HG02943 (cell line): ENCODE measurements around the gene PRELID3B.
A peak's percentile ranks its signal among the peaks of the same experiment; 100 is the strongest.
"Not testable (repeated sequence)": the region's sequence is repeated elsewhere in the genome, so short reads cannot be mapped to it uniquely, and the experiment has no call there.

ENCODE experiments used
- ATAC-seq: cut with Tn5 transposase; IDR thresholded peaks from one replicate; pipeline ENCODE4 v1.9.1; 2021; ENCODE audit warnings: mild to moderate bottlenecking, low read depth, moderate library complexity; ENCODE audit not compliant: unreplicated experiment

Gene PRELID3B

GRCh38 chr20:59011874-59012157 is 30.8 kb downstream of the PRELID3B start:
- not testable (repeated sequence) for ATAC-seq

DNA sequence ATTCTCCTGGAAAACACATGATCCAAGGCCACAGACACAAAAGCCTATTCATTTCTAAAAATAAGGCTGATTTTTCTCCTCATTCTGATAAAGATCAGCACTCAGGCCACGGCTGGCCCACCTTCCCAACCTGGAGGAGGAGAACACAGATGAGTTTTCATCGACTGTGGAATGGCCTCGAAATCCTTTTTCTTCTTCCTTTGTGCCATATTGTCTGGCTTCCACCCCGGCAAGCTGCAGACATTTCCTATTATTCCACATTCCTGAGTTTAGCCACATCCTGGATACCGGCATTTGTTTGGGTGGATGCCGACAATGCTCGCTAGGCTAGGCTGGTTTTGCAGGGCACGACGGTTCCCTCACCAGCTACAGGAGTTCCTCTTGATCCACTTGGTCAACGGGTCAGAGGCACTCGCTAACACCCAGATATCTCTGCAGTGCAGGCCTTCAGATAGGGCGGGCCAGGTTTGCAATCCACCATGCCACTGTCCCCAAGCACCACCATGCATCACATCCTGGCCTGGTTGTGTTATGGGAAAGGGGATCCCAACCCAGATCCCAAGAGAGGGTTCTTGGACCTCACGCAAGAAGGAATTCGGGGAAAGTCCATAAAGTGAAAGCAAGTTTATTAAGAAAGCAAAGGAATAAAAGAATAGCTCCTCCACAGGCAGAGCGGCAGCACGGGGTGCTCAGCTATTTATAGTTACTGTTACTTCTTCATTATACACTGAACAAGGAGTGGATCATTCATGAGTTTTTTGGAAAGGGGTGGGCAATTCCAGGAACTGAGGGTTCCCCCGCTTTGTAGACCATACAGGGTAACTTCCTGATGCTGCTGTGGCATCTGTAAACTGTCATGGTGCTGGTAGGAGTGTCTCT is 31.4 kb downstream of the PRELID3B start:
- ATAC-seq, result no peak

GRCh38 chr20:59010321-59010994 is 32.1 kb downstream of the PRELID3B start:
- no peak for ATAC-seq

- ATAC-seq, result no peak
Measured at GRCh38 chr20:59008715-59009336, 33.8 kb downstream of the PRELID3B start.

GRCh38 chr20:59007665-59008511 is 34.7 kb downstream of the PRELID3B start:
- peak; percentile 30 for ATAC-seq

- no peak for ATAC-seq
Measured at GRCh38 chr20:59006864-59007664, 35.5 kb downstream of the PRELID3B start, which contains the start of gene CTSZ. Gene CTSZ, minus strand, starts transcription at chr20:59007254. Its CDS starts 126 bp downstream, at chr20:59007128.

GRCh38 chr20:59006167-59006863 is 36.3 kb downstream of the PRELID3B start:
- no peak for ATAC-seq

DNA sequence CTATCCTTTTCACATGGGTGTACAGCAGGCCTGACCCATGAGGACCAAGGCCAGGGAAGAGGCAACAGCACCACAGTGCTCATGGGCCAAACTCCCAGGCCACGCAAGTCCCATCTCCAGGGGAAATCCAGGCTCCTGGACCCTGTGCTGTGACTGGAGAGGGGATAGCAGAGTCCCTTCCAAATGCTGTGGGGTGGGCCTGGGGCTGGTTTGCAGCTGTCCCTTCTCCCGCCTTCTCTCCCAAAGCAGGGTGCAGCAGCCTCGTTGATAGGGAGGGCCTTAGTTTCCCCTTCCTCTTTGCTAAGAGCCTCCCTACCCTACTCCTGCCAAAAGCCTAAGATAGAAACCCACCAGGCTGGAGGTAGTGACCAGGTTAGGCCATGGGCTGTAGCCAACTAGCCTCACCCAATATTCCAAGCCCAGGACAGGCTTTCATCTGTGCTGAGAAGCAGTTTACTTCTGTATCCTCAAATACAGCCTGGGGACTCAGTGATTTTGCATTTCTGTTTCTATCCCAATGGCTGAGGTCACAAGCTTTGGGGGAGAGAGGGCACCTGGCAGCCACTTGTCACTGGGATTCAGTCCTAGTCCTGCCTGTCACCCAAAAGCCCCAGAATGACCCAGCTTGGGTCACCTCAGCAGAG is 36.9 kb downstream of the PRELID3B start:
- ATAC-seq, result no peak

GRCh38 chr20:59004763-59005522 is 37.6 kb downstream of the PRELID3B start:
- peak; percentile 69 for ATAC-seq

DNA sequence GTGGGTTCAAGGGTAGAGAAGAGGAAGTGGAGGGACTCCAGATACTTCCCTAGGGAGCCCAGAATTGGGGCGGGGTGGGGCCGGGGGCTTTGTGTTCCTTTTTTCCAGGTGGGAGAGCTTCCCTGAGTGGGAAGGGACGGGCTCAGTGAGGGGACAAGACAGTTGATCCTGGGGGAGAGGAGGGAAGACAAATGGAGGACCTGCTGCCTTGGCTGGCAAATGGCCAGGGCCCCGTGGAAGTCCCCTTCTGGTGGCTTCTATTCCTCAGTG is 38.2 kb downstream of the PRELID3B start:
- no peak for ATAC-seq

- ATAC-seq, result no peak
Measured at GRCh38 chr20:59003836-59004492, 38.6 kb downstream of the PRELID3B start.

DNA sequence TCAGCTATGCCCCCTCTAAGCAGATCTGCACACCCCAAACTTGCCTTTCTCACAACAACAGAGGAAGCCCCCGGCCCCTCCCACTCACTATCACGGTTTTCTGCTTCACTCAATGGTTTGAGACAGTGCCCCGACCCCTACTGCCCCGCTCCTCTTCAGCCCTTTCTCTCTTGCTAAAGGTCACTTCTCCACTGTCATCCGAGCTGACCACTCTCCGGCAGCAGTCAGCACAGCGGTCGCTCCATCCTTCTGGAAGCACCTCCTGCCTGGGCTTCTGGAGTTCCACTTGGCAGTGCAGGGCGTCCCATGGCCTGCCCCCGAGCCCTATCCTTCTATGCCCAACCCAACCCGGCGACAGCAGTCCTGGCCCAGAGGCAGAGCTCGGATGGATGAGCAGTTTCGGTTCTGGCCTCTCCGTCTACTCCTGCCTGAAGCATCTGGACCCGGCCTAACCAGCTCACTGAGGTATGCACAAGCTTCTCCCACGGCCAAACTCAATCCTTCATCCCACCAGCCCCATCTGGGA is 39.6 kb downstream of the PRELID3B start:
- ATAC-seq, result no peak

DNA sequence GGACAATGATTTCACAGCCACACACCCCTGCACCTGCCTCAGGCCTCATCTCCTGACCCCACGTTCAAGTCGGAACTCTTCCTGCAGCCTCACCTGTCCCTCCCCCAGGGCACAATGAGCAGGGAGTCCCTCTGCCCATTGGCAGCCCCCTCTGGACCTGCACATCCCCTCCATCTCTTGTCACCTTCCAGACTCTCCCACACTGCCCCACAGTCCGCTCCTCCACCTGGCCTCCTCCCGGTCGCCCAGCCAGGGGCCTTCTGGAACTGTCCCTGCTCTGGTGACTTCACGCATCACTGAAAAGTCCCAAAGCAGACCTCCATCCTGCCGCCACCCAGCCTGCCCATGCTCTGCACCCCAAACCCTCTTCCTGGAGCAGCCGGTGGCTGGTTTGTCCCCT is 40.2 kb downstream of the PRELID3B start:
- ATAC-seq, result no peak

- no peak for ATAC-seq
Measured at GRCh38 chr20:59001449-59002171, 41.0 kb downstream of the PRELID3B start.

- ATAC-seq, result no peak
Measured at GRCh38 chr20:59001068-59001448, 41.5 kb downstream of the PRELID3B start.

DNA sequence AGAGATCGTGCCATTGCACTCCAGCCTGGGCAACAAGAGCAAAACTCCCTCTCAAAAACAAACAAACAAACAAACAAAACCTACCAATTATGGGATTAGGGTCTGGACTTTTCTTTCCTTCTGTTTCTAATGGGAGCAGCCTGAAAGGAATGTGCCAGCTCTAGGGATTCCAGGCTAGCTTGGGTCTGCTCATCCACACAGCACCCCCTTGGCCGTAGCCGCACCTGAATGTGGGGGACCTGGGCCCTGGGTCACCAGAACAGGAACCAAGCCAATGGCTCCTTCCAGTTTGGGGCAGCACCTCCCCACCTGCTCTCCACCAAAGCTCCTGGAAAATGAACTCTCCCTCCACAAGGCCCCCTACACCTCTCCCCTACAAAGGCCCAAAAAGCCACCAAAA is 42.3 kb downstream of the PRELID3B start:
- ATAC-seq, result no peak

DNA sequence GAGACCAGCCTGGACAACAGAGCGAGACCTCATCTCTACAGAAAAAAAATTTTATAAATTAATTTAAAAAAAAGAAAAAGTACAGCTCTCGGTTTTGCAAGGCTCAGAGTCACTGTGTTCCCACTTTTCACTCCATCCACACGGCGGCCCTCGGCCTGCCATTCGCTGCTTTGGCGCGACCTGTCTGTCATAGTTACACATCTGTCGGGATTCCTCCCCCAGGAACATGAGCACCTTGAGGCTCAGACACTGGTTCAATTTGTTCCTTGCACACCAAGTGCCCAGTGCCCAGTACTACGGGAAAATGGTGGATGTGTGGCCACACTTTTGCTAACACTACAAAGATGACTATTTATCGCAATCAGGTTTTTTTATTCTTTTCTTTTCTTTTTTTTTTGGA is 43.9 kb downstream of the PRELID3B start:
- ATAC-seq, result no peak
